Stimulated activated effector memory CD8-positive, alpha-beta T cell treated with anti-CD3 and anti-CD28 coated beads, Interleukin-12 subunit alpha, Interleukin-12 subunit beta, amount 100 ng/mL, for 72 hours (primary cell): ENCODE results near the gene GOSR1.
"Not testable (repeated sequence)": the region's sequence is repeated elsewhere in the genome, so short reads cannot be mapped to it uniquely, and the experiment has no call there.

Source experiments
- ATAC-seq: fragments of 150-1000 bp; cut with Tn5 transposase; 2 replicates; pipeline ENCODE4 v1.10.0; 2021
- DNase-seq, 2 donors: peaks; one replicate each; pipeline ENCODE4 v3.0.0; 2021 to 2022; ENCODE audit warnings: low spot score in 2 of 2
- H3K27ac Mint-ChIP-seq: one replicate; pipeline ENCODE4 v1.8.0; 2022; ENCODE audit warnings: mild to moderate bottlenecking, mixed read lengths
- H3K36me3 Mint-ChIP-seq: one replicate; pipeline ENCODE4 v1.8.0; 2022; ENCODE audit warnings: mild to moderate bottlenecking, mixed read lengths
- H3K4me1 Mint-ChIP-seq: one replicate; pipeline ENCODE4 v1.8.0; 2022; ENCODE audit warnings: mixed read lengths
- H3K4me3 Mint-ChIP-seq: one replicate; pipeline ENCODE4 v1.8.0; 2022; ENCODE audit warnings: mild to moderate bottlenecking, mixed read lengths
- H3K9me3 Mint-ChIP-seq: one replicate; pipeline ENCODE4 v1.8.0; 2022; ENCODE audit warnings: mixed read lengths

The GOSR1 gene

GRCh38 chr17:30549864-30550511 lies 72.8 kb downstream of the GOSR1 start:
- H3K4me1 Mint-ChIP-seq = peaks cover 8% of the 10 kb centered on the region

GRCh38 chr17:30550512-30551273 lies 73.5 kb downstream of the GOSR1 start:
- ATAC-seq = peak; percentile 74
- Mint-ChIP-seq H3K4me1 (peaks cover 8% of the 10 kb centered on the region), H3K27ac (peak overlapping the region; percentile 54), H3K36me3 (no peaks in the 10 kb centered on the region), H3K9me3 (no peaks in the 10 kb centered on the region), H3K4me3 (no peak overlapping the region)
- DNase-seq = no peak

More at GRCh38 chr17:30549864-30550511, 72.8 kb downstream of the GOSR1 start:
- DNase-seq (no peak), ATAC-seq (no peak)
- Mint-ChIP-seq H3K4me3 (no peak overlapping the region), H3K36me3 (no peaks in the 10 kb centered on the region), H3K27ac (no peak overlapping the region), H3K9me3 (no peaks in the 10 kb centered on the region)

- ATAC-seq, H3K27ac Mint-ChIP-seq, H3K4me3 Mint-ChIP-seq, H3K36me3 Mint-ChIP-seq, H3K9me3 Mint-ChIP-seq, H3K4me1 Mint-ChIP-seq, DNase-seq: not testable (repeated sequence)
These were observed 74.2 kb downstream of the GOSR1 start for GRCh38 chr17:30551274-30551995.

- Mint-ChIP-seq H3K4me1 (peaks cover 8% of the 10 kb centered on the region), H3K4me3 (no peak overlapping the region), H3K36me3 (no peaks in the 10 kb centered on the region), H3K9me3 (no peaks in the 10 kb centered on the region), H3K27ac (no peak overlapping the region)
- ATAC-seq (no peak), DNase-seq (no peak)
These were observed 74.8 kb downstream of the GOSR1 start for GRCh38 chr17:30551996-30552339.

GRCh38 chr17:30552994-30553566 lies 75.9 kb downstream of the GOSR1 start:
- DNase-seq (no peak), ATAC-seq (no peak)
- no peaks in the 10 kb centered on the region for H3K36me3 Mint-ChIP-seq
- H3K4me1 Mint-ChIP-seq = peaks cover 14% of the 10 kb centered on the region
- no peaks in the 10 kb centered on the region for H3K9me3 Mint-ChIP-seq
- H3K4me3 Mint-ChIP-seq = no peak overlapping the region
- no peak overlapping the region for H3K27ac Mint-ChIP-seq

- H3K36me3 Mint-ChIP-seq, H3K27ac Mint-ChIP-seq, H3K4me3 Mint-ChIP-seq, H3K9me3 Mint-ChIP-seq, DNase-seq, ATAC-seq: not testable (repeated sequence)
- peaks cover 14% of the 10 kb centered on the region for H3K4me1 Mint-ChIP-seq
These were observed 76.7 kb downstream of the GOSR1 start for GRCh38 chr17:30553823-30554440.

GRCh38 chr17:30554839-30555751 lies 77.9 kb downstream of the GOSR1 start:
- peaks cover 14% of the 10 kb centered on the region for H3K4me1 Mint-ChIP-seq
- no peaks in the 10 kb centered on the region for H3K36me3 Mint-ChIP-seq
- DNase-seq = no peak
- H3K27ac Mint-ChIP-seq = peak overlapping the region; percentile 35
- no peak for ATAC-seq
- no peak overlapping the region for H3K4me3 Mint-ChIP-seq
- no peaks in the 10 kb centered on the region for H3K9me3 Mint-ChIP-seq

- Mint-ChIP-seq H3K36me3 (no peaks in the 10 kb centered on the region), H3K27ac (peak overlapping the region; percentile 35), H3K4me1 (peaks cover 7% of the 10 kb centered on the region), H3K4me3 (no peak overlapping the region), H3K9me3 (no peaks in the 10 kb centered on the region)
- ATAC-seq = no peak
- no peak for DNase-seq
These were observed 78.7 kb downstream of the GOSR1 start for GRCh38 chr17:30555942-30556341.

GRCh38 chr17:30556374-30557332 lies 79.4 kb downstream of the GOSR1 start:
- no peaks in the 10 kb centered on the region for H3K9me3 Mint-ChIP-seq
- H3K4me3 Mint-ChIP-seq = no peak overlapping the region
- no peak overlapping the region for H3K27ac Mint-ChIP-seq
- DNase-seq (no peak), ATAC-seq (no peak)
- H3K4me1 Mint-ChIP-seq = peaks cover 7% of the 10 kb centered on the region
- H3K36me3 Mint-ChIP-seq = no peaks in the 10 kb centered on the region

GRCh38 chr17:30557916-30558685 lies 80.9 kb downstream of the GOSR1 start:
- Mint-ChIP-seq H3K36me3 (no peaks in the 10 kb centered on the region), H3K27ac (peak overlapping the region; percentile 38), H3K9me3 (no peaks in the 10 kb centered on the region), H3K4me3 (no peak overlapping the region), H3K4me1 (peaks cover 7% of the 10 kb centered on the region)
- DNase-seq (no peak), ATAC-seq (no peak)

GRCh38 chr17:30558686-30559545 lies 81.7 kb downstream of the GOSR1 start:
- Mint-ChIP-seq H3K36me3 (no peaks in the 10 kb centered on the region), H3K27ac (no peak overlapping the region), H3K4me3 (no peak overlapping the region), H3K4me1 (peaks cover 7% of the 10 kb centered on the region), H3K9me3 (no peaks in the 10 kb centered on the region)
- DNase-seq (no peak), ATAC-seq (no peak)

- H3K4me3 Mint-ChIP-seq = no peak overlapping the region
- H3K9me3 Mint-ChIP-seq = no peaks in the 10 kb centered on the region
- no peak overlapping the region for H3K27ac Mint-ChIP-seq
- ATAC-seq = no peak
- no peaks in the 10 kb centered on the region for H3K36me3 Mint-ChIP-seq
- peaks cover 7% of the 10 kb centered on the region for H3K4me1 Mint-ChIP-seq
- no peak for DNase-seq
These were observed 82.4 kb downstream of the GOSR1 start for GRCh38 chr17:30559656-30560055.
